HG03097 (cell line): Measurements from ENCODE around the gene NXPE1.
"Not testable (repeated sequence)": the region's sequence is repeated elsewhere in the genome, so short reads cannot be mapped to it uniquely, and the experiment has no call there.

Source experiments
- ATAC-seq: cut with Tn5 transposase; IDR thresholded peaks from one replicate; pipeline ENCODE4 v1.9.1; 2021; ENCODE audit not compliant: unreplicated experiment, low FRiP score

NXPE1 gene

DNA sequence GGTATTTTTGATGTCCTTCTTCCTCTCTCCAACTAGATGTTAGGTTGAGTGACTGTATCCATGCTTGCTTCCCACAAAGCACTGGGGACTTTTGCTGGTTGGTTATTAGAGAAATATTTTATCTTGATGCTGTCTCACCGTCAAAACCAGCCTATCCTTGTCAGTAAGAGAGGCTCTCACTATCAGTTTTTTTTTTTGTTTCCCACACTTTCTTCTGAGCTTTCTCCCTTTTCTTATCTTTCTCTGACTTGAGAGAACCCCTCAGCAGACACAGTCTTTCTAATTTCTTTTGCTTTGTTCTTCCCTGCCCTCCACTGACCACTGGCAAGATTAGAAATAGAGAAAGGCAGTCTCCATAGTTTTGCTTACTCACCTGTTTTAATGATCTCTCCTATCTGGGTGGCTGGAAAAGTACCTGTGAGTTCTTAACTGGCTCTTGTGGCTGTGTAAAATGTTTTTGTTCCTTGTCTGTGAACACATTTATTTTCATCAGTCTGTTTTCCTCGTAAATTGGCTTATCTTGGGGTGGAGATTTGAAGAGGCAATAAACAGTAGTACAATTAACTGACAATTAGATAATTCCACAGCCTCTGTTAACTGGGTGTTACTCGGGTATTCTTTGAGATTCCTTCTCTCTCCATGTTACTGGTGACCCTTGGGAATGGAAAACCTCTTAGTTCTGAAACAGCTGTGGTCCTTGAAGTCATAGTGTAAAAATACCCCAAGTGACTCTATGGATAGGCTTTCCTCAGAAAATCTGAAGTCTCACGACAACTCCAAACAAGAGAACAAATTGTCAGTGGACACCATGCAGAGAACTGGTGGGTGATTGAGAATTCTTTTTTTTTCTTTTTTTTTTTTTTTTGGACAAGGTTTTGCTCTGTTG lies at the start of gene NXPE1:
NXPE1 (minus strand) TSS at position 457 of the 886 bp plus-strand sequence. CDS start 8,680 bp downstream, outside the sequence.
- no peak for ATAC-seq

DNA sequence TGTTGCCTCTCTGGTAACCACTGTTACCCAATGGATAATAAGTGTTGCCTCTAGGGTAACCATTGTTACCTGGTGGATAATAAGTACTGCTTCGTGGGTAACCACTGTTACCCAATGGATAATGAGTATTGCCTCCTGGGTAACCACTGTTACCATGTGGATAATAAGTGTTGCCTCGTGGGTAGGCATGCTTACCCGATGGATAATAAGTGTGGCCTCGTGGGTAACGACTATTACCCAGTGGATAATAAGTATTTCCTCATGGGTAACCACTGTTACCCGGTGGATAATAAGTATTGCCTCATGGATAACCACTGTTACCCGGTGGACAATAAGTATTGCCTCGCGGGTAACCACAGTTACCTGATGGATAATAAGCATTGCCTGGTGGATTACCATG lies 49.7 kb upstream of the NXPE1 start:
- ATAC-seq: no peak

DNA sequence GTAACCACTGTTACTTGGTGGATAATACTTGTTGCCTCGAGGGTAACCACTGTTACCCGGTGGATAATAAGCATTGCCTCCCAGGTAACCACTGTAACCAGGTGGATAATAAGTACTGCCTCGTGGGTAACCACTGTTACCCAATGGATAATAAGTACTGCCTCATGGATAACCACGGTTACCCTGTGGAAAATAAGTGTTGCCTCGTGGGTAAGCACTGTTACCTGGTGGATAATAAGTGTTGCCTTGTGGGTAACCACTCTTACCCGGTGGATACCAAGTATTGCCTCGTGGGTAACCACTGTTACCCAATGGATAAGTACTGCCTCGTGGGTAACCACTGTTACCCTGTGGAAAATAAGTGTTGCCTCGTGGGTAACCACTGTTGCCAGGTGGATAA lies 48.9 kb upstream of the NXPE1 start:
- ATAC-seq: not testable (repeated sequence)

DNA sequence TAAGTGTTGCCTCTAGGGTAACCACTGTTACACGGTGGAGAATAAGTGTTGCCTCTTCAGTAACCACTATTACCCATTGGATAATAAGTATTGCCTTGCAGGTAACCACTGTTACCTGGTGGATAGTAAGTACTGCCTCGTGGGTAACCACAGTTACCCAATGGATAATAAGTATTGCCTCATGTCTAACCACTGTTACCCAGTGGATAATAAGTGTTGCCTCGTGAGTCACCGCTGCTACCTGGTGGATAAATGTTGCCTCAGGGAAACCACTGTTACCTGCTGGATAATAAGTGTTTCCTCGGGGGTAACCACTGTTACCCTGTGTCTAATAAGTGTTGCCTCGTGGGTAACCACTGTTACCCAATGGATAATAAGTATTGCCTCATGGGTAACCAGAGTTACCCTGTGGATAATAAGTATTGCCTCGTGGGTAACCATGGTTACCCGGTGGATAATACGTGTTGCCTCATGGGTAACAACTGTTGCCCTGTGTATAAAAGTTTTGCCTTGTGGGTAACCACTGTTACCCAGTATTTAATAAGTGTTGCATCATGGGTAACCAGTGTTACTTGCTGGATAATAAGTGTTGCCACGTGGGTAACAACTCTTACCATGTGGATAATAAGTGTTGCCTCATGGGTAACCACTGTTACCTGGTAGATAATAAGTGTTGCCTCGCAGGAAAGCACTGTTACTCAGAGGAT lies 48.2 kb upstream of the NXPE1 start:
- peak; percentile 28 for ATAC-seq

DNA sequence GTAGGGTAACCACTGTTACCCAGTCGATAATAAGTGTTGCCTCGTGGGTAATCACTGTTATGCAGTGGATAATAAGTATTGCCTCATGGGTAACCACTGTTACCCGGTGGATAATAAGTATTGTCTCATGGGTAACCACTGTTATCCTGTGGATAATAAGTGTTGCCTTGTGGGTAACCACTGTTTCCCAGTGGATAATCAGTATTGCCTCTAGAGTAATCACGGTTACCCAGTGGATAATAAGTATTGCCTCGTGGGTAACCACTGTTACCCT lies 47.1 kb upstream of the NXPE1 start:
- ATAC-seq: not testable (repeated sequence)

DNA sequence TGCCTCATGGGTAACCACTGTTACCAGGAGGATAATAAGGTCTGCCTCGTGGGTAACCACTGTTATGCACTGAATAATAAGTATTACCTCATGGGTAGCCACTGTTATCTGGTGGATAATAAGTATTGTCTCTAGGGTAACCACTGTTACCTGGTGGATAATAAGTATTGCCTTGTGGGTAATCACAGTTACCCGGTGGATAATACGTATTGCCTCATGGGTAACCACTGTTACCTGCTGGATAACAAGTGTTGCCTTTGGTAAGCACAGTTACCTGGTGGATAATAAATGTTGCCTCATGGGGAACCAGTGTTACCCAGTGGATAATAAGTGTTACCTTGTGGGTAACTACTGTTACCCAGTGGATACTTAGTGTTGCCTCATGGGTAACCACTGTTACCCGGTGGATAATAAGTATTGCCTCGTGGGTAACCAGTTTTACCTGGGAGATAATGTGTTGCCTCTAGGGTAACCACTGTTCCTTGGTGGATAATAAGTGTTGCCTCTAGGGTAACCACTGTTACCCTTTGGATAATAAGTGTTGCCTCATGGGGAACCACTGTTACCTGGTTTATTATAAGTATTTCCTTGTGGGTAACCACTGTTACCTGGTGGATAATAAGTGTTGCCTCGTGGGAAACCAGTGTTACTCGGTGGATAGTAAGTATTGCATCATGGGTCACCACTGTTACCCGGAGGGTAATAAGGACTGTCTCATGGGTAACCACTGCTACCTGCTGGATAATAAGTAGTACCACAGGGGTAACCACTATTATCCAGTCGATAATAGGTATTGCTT lies 46.5 kb upstream of the NXPE1 start:
- no peak for ATAC-seq

DNA sequence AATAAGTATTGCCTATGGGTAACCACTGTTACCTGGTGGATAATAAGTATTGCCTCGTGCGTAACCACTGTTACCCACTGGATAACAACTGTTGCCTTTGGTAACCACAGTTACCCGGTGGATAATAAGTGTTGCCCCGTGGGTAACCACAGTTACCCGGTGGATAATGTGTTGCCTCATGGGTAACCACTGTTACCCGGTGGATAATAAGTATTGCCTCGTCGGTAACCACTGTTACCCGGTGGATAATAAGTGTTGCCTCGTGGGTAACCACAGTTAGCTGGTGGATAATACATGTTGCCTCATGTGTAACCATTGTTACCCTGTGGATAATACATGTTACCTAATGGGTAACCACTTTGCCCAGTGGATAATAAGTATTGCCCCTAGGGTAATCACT lies 45.7 kb upstream of the NXPE1 start:
- no peak for ATAC-seq

DNA sequence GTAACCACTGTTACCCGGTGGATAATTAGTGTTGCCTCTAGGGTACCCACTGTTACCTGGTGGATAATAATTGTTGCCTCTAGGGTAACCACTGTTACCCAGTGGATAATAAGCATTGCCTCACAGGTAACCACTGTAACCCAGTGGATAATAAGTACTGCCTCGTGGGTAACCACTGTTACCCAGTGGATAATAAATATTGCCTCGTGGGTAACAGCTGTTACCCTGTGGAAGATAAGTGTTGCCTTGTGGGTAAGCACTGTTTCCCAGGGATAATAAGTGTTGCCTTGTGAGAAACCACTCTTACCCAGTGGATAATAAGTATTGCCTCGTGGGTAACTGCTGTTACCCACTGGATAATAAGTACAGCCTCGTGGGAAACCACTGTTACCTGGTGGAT lies 45.2 kb upstream of the NXPE1 start:
- ATAC-seq: no peak

DNA sequence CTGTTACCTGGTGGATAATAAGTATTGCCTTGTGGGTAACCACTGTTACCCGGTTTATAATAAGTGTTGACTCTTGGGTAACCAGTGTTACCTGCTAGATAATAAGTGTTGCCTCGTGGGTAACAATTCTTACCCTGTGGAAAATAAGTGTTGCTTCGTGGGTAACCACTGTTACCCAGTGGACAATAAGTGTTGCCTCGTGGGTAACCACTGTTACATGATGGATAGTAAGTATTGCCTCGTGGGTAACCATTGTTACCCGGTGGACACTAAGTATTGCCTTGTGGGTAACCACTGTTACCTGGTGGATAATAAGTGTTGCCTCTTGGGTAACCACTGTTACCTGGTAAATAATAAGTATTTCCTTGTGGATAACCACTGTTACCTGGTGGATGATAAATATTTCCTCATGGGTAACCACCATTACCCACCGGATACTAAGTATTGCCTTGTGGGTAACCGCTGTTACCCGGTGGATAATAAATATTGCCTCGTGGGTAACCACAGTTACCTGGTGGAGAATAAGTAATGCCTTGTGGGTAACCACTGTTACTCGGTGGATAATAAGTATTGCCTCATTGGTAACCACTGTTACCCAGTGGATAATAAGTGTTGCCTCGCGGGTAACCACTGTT lies 44.6 kb upstream of the NXPE1 start:
- no peak for ATAC-seq

DNA sequence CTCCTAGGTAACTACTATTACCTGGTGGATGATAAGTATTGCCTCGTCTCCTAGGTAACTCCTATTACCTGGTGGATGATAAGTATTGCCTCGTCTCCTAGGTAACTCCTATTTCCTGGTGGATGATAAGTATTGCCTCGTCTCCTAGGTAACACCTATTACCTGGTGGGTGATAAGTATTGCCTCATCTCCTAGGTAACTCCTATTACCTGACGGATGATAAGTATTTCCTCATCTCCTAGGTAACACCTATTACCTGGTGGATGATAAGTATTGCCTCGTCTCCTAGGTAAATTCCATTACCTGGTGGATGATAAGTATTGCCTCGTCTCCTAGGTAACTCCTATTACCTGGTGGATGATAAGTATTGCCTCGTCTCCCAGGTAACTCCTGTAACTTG lies 43.5 kb upstream of the NXPE1 start:
- ATAC-seq: not testable (repeated sequence)

DNA sequence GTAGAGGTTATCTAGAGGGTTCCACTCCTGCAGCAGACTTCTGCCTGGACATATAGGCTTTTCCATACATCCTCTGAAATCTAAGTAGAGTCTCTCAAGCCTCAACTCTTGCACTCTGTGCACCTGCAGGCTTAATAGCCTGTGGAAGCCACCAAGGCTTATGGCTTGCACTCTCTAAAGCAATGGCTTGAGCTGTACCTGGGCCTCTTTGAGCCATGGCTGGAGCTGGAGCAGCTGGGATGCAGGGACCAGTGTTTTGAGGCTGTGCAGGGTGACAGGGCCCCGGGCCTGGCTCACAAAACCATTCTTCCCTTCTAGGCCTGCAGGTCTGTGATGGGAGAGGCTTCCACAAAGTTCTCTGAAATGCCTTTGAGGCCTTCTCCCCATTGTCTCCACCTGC lies 38.8 kb upstream of the NXPE1 start:
- ATAC-seq: no peak

DNA sequence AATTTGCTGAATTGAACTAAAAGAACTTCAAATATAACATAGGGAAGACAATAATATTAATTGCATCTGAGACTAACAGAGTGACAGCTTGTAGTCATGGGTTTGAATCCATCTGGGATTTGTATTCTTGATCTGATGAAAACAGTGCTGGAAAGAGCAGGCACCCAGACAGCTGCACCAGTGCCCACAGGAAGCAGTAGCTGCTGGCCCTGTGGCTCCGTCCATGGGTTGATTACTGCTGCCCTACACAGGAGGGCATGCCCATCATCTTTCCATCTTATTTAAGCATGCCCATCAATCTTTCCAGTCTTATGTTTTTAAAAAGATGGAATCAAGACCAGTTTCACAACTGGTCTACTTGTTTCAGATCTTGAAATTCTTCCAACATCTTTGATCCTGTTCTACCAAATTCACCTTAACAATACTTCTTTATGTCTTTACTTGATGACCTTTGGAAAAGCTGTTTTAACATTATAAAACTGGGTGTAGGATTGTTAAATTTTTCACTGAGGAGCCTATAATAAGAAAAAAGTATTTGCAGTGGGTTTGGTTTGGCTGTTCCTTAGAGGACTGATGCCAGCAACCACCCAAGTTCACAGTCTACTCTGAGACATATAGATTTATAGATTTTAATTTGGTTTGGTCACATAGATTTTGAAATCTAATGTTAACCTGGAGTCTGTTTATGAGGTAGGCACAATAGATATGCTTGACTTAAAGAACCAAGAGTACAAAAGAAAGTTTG lies 36.7 kb upstream of the NXPE1 start:
- no peak for ATAC-seq

DNA sequence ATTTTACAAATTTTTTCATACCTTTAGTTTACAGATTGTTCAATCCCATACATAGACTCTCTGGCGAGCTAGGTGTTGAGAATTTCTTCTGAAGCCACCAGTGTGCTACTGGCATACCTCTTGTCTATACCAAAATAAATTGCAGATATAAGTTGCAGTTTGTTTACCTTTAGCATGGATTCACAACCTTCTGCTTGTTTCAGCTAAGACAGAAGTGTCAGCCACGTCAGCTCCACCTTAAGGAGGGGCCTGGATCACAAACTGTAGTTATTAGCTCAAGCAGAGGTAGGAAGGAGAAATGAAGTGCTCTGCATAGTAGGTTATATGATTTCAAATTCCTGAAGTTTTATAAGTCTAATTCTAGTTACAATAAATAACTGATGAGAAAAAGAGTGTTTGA lies 35.9 kb upstream of the NXPE1 start, which contains the start of gene NXPE4:
NXPE4 (minus strand) TSS at position 216 of the 400 bp plus-strand sequence. CDS start 1,027 bp downstream, outside the sequence.
- ATAC-seq: no peak

DNA sequence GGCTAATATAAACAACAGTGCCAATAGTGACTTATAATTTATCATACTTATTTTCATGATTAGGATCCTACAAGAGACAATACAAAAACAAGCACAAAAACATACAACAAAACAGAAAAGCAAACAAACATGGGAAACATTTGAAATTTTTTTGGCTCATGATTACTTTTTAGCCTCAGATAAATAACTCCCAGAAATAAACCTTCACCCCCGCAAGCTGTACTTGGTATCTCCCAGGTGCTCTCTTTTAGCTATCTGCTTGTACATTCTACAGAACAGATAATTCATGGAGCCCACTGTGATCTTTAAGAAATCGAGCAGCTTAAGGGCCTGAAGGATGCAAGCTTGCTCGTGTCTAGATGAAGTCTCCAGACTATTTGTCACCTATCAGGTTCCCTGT lies 35.0 kb upstream of the NXPE1 start:
- no peak for ATAC-seq

DNA sequence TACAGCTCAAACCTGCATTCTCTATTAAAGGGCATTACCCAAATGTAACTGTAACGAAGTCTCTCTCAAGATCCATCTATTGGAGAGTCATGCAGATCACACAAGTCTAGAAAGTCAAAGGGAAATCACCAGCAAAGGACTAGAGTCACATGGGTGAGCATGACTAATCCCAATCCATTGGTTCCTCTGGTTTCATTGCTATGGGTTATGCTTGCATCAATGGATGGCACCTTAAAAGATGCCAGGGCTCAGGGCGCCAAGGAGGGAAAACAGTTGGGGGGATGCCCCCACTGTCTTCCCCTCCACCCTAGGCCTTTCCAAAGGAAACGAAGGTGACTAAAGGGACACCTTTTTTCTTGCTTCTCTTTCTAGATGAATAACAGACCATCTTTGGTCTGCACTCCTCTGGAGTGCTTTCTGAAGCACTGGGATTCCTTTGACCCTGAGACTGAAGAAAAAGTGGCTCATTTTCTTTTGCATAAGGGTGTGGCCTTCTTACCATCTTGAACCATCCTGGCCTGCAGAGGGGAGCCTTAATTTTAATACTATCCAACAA lies 27.8 kb upstream of the NXPE1 start:
- ATAC-seq: no peak

DNA sequence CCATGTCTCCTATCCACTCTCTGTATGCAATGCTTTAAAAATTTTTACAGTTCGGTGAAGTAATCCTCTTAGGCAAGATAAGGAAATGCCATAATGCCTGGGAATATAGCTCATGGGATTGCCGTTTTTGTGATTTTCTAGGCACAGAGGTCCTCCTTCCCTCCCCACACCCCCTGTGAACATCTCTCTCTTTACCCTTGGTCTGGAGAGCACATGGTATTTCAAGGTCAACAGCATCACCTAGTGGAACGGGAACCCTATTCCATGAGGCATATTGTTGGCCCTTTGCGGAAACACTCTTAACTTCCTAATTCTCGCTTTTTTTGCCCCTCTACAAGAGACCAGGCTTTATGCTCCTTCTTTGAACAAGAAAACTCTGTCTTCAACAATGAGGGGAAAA lies 27.1 kb upstream of the NXPE1 start:
- ATAC-seq: no peak

DNA sequence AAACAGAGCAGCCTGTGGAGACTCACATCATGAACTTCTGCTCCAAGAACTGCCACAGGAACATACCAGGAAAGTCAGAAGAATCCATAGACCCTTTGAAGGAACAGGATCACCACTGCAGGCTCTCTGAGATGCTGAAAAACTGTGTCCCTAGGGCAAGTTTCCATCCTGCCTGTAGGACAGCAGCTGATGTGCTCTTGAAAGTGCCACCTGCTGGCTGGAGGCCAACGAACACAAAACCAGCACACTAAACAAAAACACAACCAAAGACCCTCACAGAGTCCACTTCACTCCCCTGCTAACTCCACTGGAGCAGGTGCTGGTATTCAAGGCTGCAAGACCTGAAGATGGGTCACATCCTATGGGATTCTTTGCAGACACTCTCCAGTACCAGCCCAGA lies 12.0 kb upstream of the NXPE1 start:
- ATAC-seq: no peak

DNA sequence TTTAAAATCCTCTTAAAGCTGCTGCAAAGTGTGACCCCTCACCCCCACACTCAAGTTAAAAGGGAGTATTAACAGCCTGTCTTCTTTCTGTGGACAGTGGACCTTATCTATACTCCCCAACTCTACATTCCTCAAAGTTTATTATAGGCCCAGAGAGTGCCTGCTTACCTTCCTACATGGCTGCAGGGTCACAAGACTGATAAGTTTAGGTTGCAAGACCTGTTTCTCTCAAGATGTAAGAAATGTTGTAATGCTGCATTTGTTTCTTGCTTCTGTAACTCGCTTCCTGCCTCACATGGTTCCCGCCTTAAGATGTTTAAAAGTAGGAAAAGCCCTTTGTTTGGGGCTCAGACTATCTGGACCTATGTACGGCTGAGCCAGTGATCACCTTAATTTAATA lies 10.1 kb upstream of the NXPE1 start:
- ATAC-seq: no peak

DNA sequence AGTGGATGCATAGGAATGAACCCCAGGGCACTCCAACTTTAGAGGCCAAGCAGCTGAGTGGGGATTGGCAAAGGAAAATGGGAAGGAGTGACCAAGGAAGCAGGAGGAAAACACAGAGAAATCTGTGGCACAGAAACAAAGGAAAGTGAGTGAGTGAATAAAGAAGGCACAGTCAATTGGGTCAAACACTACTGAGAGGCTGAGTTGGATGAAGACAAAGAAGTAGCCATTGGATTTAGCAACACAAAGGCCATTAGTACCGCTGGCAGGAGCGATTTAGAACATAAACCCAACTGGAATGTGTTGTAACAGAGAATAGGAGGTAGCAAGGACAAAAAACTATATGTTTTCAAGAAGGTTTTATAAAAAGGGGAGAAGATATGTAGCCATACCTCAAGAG lies 6.6 kb upstream of the NXPE1 start:
- ATAC-seq: no peak

DNA sequence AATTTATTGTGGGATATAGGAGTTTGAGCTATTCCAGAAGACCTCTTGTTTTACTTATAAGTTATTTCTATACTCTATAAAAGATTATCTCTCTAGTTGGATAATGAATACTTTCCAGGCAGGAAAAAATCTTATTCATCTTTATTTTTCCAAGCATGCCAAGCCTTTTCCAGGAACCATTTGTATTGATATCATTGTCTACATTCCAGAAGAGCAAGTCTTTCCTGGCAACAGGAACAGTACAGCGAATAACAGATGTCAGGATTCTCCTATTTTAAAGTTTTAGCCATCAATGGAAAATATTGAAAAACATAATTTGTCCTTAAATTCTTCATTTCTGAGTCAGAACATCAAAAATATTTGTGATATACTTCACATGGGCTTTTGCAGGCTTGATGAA lies 5.2 kb upstream of the NXPE1 start:
- ATAC-seq: no peak
